ENCODE measurements around the gene ARID1B.
"Not testable (repeated sequence)": the region's sequence is repeated elsewhere in the genome, so short reads cannot be mapped to it uniquely, and the experiment has no call there.

ARID1B gene

DNA sequence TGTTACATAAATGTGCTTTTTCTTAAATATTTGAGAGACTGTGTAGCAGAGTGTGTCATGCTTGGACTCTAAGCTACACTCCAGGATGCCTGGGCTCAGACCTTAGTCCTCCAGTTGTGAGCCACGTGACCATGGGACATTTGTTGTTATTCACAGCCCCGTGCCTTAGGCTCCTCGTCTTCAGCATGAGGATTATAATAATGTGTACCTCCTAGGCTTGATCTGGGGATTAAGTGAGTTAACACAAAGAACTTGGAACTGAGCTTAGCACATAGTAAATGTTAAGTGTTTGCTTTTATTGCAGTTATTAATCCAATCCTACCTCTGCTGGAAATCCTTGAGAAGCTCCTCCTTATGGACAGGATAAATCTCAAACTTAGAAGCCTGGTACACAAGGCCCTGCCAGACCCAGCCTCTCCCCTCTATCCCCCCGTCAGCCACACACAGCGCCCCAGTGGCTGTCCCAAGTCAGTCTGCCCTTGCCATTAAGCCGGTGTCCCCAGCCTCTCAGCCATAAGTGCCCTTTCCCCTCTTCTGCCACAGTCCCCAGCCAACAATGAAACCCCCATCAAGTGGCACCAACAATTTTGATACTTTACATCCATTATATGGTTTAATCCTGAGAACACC, 368.6 kb downstream of the ARID1B start:
- DNase-seq (ENCODE audit: low read depth in 3 of 3, low spot score in 1 of 3), result no peak

DNA sequence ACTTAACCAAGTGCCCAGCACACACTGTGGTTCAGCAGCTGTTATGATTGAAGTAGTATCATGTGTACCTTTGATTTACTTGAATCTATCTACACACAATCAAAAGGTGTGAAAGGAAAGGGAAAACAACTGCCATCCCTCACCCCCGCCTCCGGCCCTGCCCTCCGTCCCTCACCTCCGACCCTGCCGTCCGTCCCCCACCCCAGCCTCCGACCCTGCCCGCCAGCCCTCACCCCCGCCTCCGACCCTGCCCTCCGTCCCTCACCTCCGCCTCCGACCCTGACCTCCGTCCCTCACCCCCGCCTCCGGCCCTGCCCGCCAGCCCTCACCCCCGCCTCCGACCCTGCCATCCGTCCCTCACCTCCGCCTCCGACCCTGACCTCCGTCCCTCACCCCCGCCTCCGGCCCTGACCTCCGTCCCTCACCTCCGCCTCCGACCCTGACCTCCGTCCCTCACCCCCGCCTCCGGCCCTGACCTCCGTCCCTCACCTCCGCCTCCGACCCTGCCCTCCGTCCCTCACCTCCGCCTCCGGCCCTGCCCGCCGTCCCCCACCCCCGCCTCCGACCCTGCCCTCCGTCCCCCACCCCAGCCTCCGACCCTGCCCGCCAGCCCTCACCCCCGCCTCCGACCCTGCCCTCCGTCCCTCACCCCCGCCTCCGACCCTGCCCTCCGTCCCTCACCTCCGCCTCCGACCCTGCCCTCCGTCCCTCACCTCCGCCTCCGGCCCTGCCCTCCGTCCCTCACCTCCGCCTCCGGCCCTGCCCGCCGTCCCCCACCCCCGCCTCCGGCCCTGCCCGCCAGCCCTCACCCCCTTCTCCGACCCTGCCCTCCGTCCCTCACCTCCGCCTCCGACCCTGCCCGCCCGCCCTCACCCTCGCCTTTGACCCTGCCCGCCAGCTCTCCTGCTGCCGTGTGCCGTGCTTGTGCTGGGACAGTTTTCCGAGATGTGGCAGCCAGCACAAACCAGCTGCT, 370.2 kb downstream of the ARID1B start:
- not testable (repeated sequence) for DNase-seq (ENCODE audit: low read depth in 3 of 3, low spot score in 1 of 3)

DNA sequence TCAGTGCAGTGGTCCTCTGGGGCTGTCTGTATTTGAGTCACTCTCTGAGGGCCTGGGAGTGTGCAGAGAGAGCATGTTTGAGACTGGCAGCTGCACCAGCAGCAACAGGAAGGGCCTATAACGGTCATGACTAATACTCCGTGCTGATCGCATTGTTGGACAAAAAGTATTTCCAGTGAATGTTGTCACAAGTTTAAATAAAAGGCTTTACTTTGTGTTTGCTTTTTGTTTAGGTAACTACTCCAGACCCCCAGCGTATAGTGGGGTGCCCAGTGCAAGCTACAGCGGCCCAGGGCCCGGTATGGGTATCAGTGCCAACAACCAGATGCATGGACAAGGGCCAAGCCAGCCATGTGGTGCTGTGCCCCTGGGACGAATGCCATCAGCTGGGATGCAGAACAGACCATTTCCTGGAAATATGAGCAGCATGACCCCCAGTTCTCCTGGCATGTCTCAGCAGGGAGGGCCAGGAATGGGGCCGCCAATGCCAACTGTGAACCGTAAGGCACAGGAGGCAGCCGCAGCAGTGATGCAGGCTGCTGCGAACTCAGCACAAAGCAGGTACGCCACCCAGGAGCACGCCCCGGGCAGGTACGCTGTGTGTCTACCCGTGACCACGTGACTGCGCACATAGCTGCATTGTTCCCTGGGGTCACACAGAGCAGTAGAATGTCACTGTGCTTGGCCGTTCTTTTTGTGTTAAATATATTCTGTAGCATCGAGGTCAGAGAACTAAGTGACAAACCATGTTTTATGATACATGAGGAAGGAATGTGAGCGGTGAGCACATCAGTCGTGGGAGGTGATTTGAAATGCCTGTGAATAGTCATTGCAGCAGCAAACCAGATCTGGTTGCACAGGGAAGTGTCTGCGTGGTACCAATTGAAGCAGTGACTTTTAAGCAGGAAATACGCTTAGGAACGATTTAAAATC, 371.5 kb downstream of the ARID1B start:
- no peak for DNase-seq (ENCODE audit: low read depth in 3 of 3, low spot score in 1 of 3)

DNA sequence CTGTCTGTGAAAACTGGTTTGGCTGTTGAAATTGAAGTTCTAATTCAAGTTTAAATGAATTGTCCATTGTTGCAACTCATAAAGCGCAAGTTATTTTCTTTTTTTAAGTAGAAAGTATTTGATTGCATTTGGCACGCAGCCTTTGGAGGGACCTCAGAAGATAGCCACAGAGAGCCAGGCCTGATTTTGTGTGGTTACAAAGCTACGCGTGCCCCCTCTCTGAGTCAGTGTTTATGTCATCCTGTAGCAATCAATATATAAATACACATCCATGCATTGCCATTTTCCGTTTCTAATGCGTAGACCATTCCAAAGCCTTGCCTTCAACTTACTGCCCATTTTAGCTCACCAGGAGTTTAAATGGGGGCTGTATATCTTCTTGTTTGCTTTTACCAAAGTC, 372.9 kb downstream of the ARID1B start:
- no peak for DNase-seq (ENCODE audit: low read depth in 3 of 3, low spot score in 1 of 3)

DNA sequence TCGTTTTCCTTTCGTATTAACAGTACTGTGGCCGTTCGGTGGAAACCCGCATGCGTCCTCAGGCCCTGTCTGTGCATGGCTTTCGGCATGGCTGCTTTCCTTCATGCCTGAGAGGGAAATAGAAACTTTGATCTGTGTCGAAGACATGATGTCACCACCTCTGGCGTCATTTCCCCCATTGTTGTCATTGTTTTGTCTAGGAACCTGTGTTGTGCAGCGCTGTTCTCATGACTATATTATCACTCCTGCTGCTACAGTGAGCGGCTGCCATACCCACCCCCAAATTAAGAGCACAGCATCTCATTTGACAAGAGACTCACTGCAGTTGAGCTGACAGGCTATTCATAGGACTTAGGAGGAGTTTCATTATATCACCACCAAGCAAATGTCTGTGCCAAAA, 373.9 kb downstream of the ARID1B start:
- DNase-seq (ENCODE audit: low read depth in 3 of 3, low spot score in 1 of 3), result no peak

DNA sequence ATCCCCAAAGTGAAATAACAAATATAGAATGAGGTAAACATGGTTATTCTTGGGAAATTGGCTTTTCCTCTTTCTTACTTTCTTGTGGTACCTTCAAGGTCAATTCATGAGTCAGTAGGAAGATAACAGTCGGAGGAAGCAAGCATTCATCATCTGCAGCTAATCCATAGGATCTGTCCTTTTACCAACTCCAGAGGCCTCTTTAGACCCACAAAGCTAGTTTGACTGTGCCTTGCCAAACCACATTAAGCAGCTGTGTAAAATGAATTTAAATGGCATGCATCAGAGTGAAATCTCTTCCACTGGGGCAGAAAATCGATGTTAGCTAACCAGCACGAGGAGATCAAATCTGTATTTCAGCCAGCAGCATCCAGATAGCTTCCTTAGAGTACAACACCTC, 374.8 kb downstream of the ARID1B start:
- no peak for DNase-seq (ENCODE audit: low read depth in 3 of 3, low spot score in 1 of 3)

DNA sequence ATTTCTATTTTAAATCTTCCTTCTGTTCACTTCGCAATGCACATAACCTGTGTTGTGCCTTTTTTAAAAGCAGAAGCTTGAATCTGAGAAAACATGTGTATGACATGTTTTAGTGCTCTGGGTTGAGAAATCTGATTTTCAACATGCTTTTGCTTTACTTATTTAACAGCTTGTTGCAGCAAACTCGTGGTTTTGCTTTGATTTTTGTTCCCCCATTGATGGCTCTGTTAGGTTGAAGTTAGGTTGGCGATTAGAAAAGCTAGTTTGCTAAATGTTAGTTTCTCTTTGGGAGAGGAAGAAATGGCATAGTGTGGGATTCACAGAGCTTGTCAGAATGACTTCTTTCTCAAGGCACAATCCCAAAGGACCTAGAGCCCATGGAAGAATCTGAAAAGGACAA, 375.4 kb downstream of the ARID1B start:
- no peak for DNase-seq (ENCODE audit: low read depth in 3 of 3, low spot score in 1 of 3)

DNA sequence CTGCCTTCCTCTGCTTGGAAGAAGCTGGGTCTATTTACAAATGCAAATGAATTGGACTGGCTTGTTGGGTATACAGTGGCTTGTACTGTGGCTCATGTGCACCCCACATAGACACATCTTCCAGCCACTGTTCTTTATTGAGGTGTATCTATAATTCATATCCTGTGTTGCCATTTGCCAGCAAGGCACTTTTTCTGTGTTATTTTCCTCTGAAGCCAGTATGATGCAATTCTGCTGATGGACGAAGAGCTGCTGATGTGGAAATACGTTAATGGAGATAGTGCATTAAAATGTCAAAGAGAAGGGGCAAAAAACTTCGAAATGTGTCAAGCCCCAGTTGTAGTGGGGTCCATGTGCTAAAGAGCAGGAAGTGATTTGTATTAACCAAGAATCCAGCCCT, 378.6 kb downstream of the ARID1B start:
- DNase-seq (ENCODE audit: low read depth in 3 of 3, low spot score in 1 of 3), result no peak

DNA sequence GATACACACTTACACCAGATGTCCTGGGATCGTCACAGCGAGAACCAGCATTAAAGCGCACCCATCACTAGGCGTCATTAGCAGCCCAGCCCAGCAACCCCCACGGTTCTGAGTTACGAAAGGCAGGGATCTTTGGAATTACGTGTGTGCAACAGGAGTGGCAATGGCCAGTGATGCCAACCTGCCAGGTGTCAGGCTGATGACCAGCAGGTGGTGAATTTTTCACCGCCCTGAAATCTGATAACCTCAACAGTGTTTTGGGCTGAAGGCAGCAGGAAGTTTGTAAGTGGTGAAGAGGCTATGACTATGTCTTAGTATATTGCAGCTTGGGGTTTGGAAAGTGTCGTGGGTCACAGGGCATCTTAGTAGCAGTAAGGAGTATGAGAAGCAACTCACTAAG, 380.1 kb downstream of the ARID1B start:
- DNase-seq (ENCODE audit: low read depth in 3 of 3, low spot score in 1 of 3), result no peak

DNA sequence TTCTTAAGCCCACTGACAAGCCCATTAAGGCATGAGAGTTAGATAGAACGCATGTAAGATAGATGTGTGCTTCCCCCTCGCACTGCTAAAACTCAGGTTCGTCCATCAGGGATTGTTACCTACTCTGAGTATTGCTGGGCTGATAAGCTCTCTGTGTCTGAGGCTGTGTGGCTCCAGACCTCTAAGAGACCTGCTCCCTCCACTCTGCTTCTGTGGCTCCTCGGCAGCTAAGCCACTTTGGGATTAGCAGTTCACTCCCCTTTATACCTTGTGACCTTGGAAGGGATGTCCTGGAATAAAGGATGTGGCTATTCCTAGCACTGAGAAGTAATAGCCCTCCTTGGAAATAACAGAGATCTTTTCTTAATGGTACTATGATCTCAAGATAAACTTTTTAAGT, 381.3 kb downstream of the ARID1B start:
- no peak for DNase-seq (ENCODE audit: low read depth in 3 of 3, low spot score in 1 of 3)

DNA sequence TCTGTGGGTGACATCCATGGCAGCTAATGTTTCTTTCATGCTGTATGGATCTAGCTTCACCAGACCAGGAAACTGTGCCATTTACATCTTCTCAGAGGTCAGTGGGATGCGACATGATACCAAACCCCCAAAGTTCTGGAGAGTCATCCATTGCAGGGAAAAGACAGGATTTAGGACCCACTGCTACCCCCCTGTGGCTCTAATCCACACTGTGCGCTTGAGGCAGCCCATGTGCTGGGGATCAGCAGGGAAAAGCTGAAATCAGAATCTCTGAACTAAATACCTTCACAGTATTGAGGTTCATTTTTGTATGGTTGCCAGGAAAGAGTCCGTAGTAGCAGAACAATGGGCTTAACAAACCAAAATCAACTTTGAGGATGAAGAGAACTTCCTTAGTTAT, 381.7 kb downstream of the ARID1B start:
- no peak for DNase-seq (ENCODE audit: low read depth in 3 of 3, low spot score in 1 of 3)

DNA sequence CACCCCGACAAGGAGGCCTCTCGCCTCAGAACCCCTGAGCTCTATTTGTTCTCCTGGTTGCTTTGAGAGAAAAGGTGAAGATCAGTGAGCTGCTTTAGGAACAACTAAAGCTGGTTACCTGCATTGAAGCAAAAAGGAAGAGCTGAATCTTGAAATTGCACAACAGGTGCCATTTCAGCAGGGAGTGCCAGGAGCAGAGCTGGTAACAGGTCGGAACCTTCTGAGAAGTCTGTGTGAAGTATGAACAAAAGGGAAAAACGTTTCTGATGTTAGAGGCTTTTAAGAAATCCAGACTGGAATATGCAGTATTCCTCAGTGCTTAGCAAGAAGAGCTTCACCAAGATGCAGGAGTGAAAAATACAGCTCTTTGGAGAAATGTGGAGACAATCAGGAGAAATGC, 382.2 kb downstream of the ARID1B start:
- no peak for DNase-seq (ENCODE audit: low read depth in 3 of 3, low spot score in 1 of 3)

DNA sequence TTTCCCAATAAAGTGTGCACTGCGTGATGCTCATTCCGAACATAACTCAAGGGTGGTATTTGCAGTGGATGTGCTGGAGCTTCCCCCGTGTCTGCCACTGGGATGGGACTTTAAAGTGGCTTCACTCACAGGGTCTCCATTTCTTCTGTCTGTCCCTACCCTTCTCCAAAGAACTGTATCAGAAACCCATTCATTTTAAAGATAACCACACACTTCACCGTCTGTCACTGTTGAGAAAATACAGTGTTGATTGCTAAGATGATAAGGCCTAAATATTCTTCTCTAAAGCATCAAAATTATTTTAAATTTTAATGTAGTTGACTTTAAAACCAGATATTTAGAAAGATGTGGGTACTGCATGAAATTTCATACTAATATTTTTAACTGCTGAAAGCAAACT, 384.7 kb downstream of the ARID1B start:
- DNase-seq (ENCODE audit: low read depth in 3 of 3, low spot score in 1 of 3), result no peak

DNA sequence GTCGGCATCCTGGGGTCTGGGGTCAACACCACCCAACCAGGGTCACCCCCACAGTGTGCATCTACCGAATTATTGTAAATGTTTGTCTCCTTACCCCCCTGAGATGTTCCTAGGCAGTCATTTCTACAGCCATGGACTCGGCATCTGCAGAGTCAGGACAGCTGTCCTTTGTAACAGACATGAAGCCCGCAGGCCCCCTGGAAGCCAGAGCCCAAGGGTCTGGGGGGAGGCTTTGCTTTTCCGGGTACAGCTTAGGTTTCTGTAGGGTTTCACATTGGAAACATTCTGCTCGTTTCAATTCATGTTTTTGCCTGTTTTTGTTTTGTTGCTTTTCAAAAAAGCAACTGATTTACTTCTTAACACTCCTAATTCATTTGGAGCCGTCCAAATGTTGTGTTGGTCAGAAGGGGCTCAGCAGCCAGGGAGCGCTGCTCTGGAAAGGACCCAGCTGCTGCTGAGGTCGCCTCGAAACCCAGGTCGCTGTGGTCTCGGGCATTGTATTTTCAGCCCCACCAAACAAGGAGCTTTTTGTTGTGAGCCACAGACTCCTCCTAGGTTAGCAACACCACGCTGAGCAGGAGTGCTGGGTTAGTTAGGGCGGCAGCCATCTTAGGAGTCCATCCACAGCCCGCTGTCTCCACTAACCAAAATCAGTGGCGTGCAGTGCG, 385.7 kb downstream of the ARID1B start:
- DNase-seq (ENCODE audit: low read depth in 3 of 3, low spot score in 1 of 3), result no peak

DNA sequence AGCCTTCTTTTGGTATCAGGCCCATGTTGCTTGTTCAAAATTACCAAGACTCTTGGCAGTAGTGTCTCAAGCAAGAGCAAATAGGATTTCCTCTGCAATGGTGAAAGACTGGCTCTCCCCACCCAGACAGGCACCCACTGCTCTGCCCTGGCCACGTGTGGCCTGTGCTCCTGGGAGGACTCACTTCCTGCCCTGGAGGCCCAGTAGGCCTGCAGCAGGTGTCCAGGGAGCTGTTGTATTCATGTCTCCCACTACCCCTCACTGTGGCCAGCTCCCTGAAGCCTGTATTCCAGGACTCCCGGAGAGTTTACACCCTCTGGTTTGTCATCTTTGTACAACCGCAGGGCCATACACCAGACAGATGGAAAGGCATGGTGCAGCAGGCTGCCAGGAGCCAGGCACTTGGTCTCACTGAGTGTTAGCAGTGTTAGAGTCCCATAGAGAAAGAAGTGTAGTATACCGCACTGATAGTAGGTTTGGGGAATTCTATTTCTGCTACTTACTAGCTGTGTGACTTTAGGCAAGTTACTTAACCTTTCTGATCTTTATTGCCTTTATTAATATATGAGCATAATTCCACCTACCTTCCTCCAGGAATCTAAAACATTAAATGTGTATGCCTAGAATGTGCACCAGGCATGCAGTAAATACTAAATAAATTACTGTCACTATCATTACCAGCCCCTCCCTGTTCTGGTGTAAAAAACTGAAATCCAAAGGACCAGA, 386.4 kb downstream of the ARID1B start:
- no peak for DNase-seq (ENCODE audit: low read depth in 3 of 3, low spot score in 1 of 3)

DNA sequence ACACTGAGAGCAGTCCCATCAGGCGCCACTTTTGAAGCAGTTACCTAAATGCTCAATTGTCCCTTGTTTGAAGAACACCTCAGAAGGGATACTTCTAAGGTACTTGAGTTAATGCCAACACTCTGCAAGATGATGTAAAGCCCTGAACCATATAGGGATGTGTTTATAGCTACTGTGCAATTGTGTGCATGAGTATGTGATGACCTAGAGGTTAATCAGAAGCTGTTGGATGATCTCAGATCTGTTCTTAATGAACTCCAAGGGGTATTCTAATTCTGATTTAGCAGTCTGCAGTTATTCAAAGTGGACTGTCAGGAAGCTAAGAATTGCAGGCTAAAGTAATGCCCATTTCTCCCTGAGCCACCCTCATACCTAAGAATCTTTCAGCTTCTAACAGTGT, 387.8 kb downstream of the ARID1B start:
- no peak for DNase-seq (ENCODE audit: low read depth in 3 of 3, low spot score in 1 of 3)

DNA sequence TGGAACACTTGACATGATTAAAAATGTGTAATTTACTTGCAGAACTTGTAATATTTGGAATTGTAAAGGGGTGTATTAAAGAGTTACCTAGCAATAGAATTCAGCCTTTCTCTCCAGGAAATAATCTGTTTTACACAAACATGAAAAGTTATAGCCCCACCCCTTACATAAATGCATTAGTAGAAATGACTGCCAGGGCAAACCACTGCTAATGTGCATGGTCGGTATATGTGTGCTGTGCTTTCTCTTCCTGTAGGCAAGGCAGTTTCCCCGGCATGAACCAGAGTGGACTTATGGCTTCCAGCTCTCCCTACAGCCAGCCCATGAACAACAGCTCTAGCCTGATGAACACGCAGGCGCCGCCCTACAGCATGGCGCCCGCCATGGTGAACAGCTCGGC, 389.6 kb downstream of the ARID1B start:
- no peak for DNase-seq (ENCODE audit: low read depth in 3 of 3, low spot score in 1 of 3)

DNA sequence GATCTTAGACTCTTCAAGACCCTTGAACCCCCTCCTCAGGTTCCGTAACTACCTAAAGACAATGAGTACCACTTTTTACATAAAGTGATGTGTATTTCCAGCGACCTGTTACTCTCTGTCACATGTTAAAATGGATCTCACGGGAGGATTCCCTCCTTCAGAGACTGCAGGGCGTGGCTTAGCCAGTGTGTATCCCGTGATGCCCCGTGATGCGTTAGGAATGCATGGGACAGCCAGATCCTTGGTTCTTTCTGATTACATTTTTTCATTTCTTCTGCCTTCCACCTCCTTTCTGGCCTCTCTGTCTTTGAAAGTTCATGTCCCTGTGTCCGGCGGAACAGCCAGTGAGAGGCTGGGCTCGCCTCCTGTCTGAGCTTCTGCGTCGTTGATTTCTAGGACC, 390.7 kb downstream of the ARID1B start:
- DNase-seq (ENCODE audit: low read depth in 3 of 3, low spot score in 1 of 3), result no peak

DNA sequence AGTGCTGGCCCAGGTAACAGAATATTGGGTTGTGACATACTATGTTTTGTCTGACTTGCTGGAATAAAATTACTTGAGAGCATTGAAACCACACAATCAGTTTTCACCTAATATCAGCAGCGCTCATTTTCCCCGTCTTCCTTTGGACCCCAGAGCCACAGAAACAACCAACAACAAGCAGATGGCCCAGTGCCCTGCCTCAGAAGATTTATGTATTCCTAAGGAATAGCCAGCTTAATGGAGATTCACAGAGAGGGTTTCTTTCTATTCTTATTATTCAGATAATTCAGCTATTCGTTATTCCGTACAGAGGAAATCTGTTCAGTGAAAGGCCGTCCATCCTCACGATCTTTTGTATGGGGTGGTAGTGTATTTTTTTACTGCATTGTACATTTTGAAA, 391.3 kb downstream of the ARID1B start:
- DNase-seq (ENCODE audit: low read depth in 3 of 3, low spot score in 1 of 3), result no peak

DNA sequence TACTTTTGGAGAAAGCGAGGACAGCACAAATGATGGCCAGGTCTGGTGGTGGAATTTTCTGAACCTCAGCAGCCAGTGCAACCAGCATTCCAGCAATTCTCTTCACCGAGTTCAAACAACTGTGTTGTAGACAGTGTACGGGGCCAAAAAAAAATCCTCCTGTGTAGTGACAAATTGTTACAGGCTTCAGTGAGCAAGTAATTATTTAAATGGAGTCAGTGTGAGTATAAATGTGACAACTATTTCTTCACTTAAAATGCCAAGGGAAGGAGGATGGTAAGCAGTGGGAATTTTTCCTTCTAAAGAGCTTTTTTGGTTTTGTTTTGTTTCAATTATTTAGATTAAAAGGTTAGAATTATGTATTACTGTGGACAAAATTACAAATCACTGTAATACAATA, 392.0 kb downstream of the ARID1B start:
- DNase-seq (ENCODE audit: low read depth in 3 of 3, low spot score in 1 of 3), result no peak
